Esophagus (tissue), 2 donors: ENCODE measurements around the gene FGA. TPM values are rescaled to one million over a fixed set of nuclear protein-coding genes. Genes with fewer than 3 reads are reported as not detected.

Source experiments
- H3K27ac ChIP-seq, 2 donors: one replicate each; pipeline ENCODE4 v1.5.1; 2013; ENCODE audit warnings: low read depth in 2 of 2, mild to moderate bottlenecking in 2 of 2, inconsistent platforms in 1 of 2, low read length in 1 of 2, moderate library complexity in 1 of 2
- H3K27me3 ChIP-seq, 2 donors: one replicate each; pipeline ENCODE4 v1.6.1; 2013; ENCODE audit warnings: low read length in 2 of 2, control low read depth in 1 of 2, mild to moderate bottlenecking in 1 of 2; ENCODE audit not compliant: insufficient read depth in 2 of 2, control insufficient read depth in 1 of 2
- H3K36me3 ChIP-seq, 2 donors: one replicate each; pipeline ENCODE4 v1.6.1; 2013; ENCODE audit warnings: low read length in 1 of 2; ENCODE audit not compliant: control insufficient read depth in 2 of 2, insufficient read depth in 2 of 2
- H3K4me1 ChIP-seq, 2 donors: one replicate each; pipeline ENCODE4 v1.6.1; 2013; ENCODE audit warnings: low read length in 1 of 2; ENCODE audit not compliant: control insufficient read depth in 2 of 2, insufficient read depth in 2 of 2
- H3K4me3 ChIP-seq, 2 donors: one replicate each; pipeline ENCODE4 v1.5.1; 2013; ENCODE audit warnings: low read length in 2 of 2, mild to moderate bottlenecking in 2 of 2, low read depth in 1 of 2, moderate library complexity in 1 of 2
- H3K9me3 ChIP-seq, 2 donors: one replicate each; pipeline ENCODE4 v1.6.1; 2013; ENCODE audit warnings: mild to moderate bottlenecking in 2 of 2, low read depth in 1 of 2, low read length in 1 of 2, moderate library complexity in 1 of 2; ENCODE audit not compliant: control insufficient read depth in 2 of 2, insufficient read depth in 1 of 2
- WGBS, 2 donors: extraction: QIAGEN DNeasy Blood & Tissue Kit; methylation state at CpG; one replicate each; pipeline ENCODE4 v1.1.7; 2013; 5-methylcytosine and 5-hydroxymethylcytosine counted together
- polyA plus RNA-seq, 2 donors: library from polyadenylated mRNA; stranded (reverse); fragments of 200-250 nt; gene quantifications; one replicate each; pipeline ENCODE4 v1.2.3, GENCODE V29; 2013
- donor health status: healthy with polysubstance abuse.
- donor health status: Bipolar disorder and iron deficiency.

FGA gene
- polyA plus RNA-seq, 2 donors, result not detected

DNA sequence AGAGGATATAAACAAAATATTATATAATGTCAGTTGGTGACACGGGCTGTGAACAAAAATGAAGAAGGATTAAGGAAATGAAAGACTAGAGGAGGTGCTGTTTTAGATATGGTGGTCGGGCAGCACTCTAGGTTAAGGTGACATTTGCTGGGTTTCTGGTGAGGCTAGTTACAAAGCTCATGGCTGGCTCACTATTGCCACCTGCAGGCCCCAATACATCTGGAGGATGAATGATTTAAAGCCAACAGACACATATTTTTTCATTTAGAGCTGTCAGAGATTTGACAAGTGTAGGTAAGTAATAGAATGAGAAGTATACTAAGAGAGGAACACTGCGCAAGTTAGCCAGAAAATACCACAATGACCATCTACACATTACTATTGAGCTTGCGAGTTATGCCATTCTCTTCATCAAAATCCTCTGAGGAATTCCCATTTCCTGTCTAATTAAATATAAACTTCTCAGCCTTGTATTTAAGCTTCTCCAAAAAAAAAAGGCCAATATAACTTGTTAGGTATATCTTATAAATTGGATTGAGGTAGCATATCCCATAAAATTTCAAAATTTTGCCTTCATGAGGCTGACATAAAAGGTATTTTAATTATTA, 28.3 kb upstream of the FGA start:
- no peaks in the 10 kb centered on the region for H3K27me3 ChIP-seq
- no peak overlapping the region for H3K27ac ChIP-seq
- 38 to 40% methylated on average over 4 of the region's 4 CpGs for WGBS, 2 donors
- H3K4me1 ChIP-seq, result no peaks in the 10 kb centered on the region
- no peak overlapping the region for H3K4me3 ChIP-seq
- H3K9me3 ChIP-seq, result no peaks in the 10 kb centered on the region
- H3K36me3 ChIP-seq, result no peaks in the 10 kb centered on the region

DNA sequence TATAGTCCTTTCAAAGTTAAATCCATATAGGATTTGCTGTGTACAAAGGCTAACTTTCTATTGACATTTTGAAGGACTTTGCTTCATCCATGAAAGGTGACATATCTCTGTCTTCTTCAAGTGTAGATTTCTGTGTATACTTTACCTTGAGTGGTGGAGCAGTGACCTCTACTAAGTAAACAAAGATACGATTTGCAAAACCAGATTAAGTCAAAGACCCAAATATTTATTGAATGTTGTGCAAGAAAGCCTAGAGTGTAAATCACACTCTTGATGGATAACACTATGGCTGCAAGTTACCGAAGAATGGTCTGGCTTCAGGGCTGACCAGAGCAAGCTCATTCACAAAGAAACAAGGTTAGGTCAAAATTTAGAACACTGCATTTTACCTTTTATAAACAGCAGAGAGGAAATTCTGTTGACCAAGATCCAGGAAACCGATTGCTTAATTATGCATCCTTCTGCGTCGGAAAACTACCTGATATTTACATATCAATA, 27.3 kb upstream of the FGA start:
- Histone ChIP-seq H3K27me3 (no peaks in the 10 kb centered on the region), H3K9me3 (no peaks in the 10 kb centered on the region), H3K36me3 (no peaks in the 10 kb centered on the region), H3K27ac (no peak overlapping the region), H3K4me3 (no peak overlapping the region), H3K4me1 (no peaks in the 10 kb centered on the region)
- WGBS, 2 donors, result 58 to 66% methylated on average over 5 of the region's 5 CpGs

DNA sequence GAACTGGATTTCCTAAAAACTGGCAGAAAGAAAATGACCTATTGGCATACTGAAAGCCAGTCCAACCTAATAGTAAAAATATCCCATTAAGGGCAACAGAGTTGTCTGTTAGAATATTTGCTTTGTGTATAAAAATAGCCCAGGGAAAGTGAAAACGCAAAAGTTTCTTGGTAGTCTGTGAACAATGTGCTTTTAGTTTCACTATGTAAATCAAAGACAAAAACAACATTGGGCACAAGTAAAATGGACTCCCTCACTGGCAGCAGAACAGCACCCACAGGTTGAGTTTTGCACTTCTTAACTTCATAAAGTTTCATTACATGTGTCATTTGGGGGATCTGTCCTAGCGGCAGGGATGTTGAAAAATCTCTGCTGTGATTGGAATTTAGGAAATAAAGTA, 26.2 kb upstream of the FGA start:
- Histone ChIP-seq H3K27me3 (no peaks in the 10 kb centered on the region), H3K4me3 (no peak overlapping the region), H3K36me3 (no peaks in the 10 kb centered on the region), H3K27ac (no peak overlapping the region), H3K4me1 (no peaks in the 10 kb centered on the region), H3K9me3 (no peaks in the 10 kb centered on the region)
- WGBS, 2 donors, result 55 to 59% methylated on average over 2 of the region's 2 CpGs

DNA sequence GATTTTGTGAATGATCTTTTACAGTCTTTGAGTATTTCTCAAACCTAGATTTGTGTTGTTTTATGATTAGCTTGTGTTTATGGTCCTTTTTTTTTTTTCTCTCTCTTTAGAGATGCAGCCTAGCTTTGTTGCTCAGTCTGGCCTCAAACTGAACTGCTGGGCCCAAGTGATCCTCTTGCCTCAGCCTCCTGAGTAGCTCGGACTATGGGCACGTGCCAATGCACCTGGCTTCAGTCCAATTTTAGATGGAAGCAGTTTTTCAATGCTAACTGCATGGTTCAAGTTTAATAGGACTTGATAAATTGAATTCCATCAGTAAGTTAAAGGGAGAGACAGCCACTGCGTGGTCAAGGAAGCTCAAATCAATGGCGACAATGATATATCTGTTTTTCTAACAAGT, 25.7 kb upstream of the FGA start:
- WGBS, 2 donors, result 52 to 56% methylated on average over 4 of the region's 4 CpGs
- Histone ChIP-seq H3K4me1 (no peaks in the 10 kb centered on the region), H3K9me3 (no peaks in the 10 kb centered on the region), H3K27me3 (no peaks in the 10 kb centered on the region), H3K4me3 (no peak overlapping the region), H3K36me3 (no peaks in the 10 kb centered on the region), H3K27ac (no peak overlapping the region)

DNA sequence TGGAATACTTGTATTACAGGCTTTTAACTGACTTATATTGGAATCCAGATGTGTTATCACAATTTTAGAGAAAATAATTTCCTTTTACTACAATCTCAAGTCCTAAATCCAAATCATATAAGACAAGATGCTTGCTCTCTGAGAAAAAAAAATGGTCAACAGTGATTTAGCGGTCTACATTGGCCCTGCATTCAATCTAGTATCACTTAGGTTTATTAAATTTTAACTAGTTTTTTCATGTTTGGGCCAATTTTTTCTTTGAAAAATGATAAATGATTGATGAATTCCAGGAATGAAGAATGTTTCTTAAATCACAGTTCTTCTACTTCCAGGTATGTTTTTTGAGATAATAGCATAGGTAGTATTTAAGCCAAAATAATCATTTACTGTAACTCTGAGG, 24.7 kb upstream of the FGA start:
- H3K27me3 ChIP-seq, result no peaks in the 10 kb centered on the region
- no peak overlapping the region for H3K4me3 ChIP-seq
- no peaks in the 10 kb centered on the region for H3K9me3 ChIP-seq
- H3K27ac ChIP-seq, result no peak overlapping the region
- H3K4me1 ChIP-seq, result no peaks in the 10 kb centered on the region
- H3K36me3 ChIP-seq, result no peaks in the 10 kb centered on the region
- WGBS, 2 donors, result 77 to 92% methylated on average over 1 of the region's 1 CpG

DNA sequence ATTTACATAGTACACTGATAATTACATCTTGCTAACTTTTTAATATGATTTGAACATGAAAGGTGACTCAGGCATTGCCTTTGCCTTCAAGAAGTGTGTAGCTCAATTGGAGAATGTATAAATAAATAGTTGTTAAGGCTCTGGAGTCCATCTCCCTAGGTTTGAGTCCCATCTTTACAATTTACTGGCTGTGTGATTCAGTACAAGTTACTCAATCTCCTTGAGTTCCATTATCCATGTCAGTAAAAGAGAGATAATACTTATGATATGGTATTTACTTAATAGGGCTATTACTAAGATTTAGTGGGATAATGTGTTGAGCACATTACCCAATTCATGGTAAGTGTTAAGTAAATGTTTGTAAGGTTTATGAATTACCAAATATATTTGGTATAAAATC, 23.8 kb upstream of the FGA start:
- H3K36me3 ChIP-seq, result no peaks in the 10 kb centered on the region

DNA sequence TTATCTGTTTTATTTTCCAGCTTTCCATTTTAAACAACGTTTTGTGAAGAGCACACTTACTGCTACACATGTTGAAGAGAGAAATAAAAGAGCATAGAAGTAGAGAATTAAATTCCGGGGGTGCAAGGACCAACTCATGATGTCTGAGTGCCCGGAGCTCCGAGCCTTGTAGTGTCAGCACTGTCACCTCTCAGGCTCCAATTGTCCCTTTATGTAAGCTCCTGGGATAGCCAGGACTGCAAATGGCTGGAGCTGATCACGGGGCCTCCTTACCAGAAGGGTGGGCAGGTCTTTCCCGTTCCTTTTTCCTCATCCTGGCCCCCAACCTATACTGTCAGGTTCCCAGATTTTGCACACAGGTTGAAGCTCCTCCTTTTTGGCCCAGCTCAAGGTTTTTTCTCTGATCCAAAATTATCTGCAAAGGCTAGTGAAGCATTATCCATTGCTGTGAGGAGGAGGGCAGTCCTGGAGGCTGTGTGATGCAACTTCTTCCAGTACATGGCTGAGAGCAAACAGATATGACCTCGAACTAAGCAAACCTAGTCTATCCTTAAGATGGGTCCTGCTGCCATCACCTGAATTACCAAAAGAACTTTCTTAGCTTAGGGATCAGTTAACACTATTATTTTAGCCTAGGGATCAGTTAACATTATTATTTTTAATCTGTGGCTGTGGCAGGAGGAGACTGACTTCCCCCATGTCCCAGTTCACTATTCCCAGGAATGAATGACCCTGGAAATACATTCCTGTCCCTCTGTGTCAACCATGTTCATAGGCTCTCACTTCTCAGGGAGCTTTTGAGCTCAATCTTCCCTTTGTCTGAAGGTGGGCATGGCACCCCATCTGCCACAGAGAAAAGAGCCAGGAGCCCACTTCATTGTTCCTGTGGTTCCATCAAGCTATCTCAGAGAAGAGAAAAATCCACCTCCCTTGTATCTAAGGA, 22.2 kb upstream of the FGA start, which contains the start of gene FGG:
Gene FGG, minus strand, starts transcription at position 185 of the 943 bp plus-strand sequence. Its CDS starts 47 bp downstream, at position 138.
- Histone ChIP-seq H3K27me3 (no peaks in the 10 kb centered on the region), H3K4me1 (no peaks in the 10 kb centered on the region), H3K36me3 (no peaks in the 10 kb centered on the region), H3K27ac (no peak within 1 kb of the TSS), H3K9me3 (no peaks in the 10 kb centered on the region), H3K4me3 (no peak within 1 kb of the TSS)
- 69 to 73% methylated on average over 7 of the region's 7 CpGs for WGBS, 2 donors

More for the DNA sequence above, 23.8 kb upstream of the FGA start:
- Histone ChIP-seq H3K4me3 (no peak overlapping the region), H3K27me3 (no peaks in the 10 kb centered on the region), H3K4me1 (no peaks in the 10 kb centered on the region), H3K9me3 (no peaks in the 10 kb centered on the region), H3K27ac (no peak overlapping the region)

DNA sequence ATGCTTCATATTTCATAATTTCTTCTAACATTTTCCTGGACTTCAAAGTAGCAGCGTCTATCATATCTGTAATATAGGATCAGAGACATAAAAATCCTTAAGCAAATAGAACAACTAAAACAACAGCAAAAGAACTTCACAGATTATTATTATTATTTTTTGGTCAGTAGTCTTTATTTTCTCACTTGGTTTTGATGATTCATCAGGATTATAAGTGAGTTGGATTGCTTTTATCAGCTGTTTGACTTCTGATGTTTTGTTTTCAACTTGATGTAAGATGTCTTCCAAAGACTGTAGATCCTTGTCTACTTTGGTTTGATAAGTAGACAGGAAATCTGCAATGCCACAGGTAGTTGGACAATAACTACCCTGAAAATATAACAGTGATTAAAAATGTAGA, 21.3 kb upstream of the FGA start:
- 70 to 78% methylated on average over 1 of the region's 1 CpG for WGBS, 2 donors
- no peak overlapping the region for H3K27ac ChIP-seq
- no peaks in the 10 kb centered on the region for H3K4me1 ChIP-seq
- H3K36me3 ChIP-seq, result no peaks in the 10 kb centered on the region
- H3K9me3 ChIP-seq, result no peaks in the 10 kb centered on the region
- no peaks in the 10 kb centered on the region for H3K27me3 ChIP-seq
- H3K4me3 ChIP-seq, result no peak overlapping the region

DNA sequence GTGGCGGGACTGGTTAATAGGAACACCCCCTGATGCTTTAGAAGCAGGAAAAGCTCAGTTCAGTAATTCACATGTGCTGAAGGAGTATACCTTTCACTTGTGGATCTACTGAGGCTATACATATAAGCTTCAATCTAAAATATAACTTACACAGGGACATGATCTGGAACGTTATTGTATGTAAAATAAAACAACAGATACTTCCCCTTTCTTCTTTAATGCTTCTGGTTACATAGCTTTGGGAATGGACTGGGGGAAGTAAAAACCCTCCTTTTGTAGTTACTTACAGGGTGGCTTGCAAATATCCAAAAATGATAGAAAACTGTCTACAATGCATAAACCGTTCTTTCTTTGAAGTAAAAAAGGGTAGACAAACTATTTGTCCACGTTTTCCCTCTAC, 20.0 kb upstream of the FGA start:
- no peak overlapping the region for H3K27ac ChIP-seq
- H3K27me3 ChIP-seq, result no peaks in the 10 kb centered on the region
- H3K36me3 ChIP-seq, result no peaks in the 10 kb centered on the region
- no peaks in the 10 kb centered on the region for H3K9me3 ChIP-seq
- H3K4me1 ChIP-seq, result no peaks in the 10 kb centered on the region
- WGBS, 2 donors, result 57 to 60% methylated on average over 4 of the region's 4 CpGs
- no peak overlapping the region for H3K4me3 ChIP-seq
